A549 treated with RU486 at 1 μM for 4 hours (cell line): ENCODE data around the gene SPTB. TPM values are rescaled to one million over a fixed set of nuclear protein-coding genes. Genes with fewer than 3 reads are reported as not detected.

Experiments used
- total RNA-seq: library from RNA; stranded (reverse); fragments of 200-300 nt; extraction: Qiagen RNA extraction; gene quantifications from 5 replicates; pipeline ENCODE4 v1.2.3, GENCODE V29; 2022; ENCODE audit warnings: low read depth

Gene SPTB
- total RNA-seq, result 0.65 to 1.1 TPM (median 0.96 TPM) in 5 replicates

DNA sequence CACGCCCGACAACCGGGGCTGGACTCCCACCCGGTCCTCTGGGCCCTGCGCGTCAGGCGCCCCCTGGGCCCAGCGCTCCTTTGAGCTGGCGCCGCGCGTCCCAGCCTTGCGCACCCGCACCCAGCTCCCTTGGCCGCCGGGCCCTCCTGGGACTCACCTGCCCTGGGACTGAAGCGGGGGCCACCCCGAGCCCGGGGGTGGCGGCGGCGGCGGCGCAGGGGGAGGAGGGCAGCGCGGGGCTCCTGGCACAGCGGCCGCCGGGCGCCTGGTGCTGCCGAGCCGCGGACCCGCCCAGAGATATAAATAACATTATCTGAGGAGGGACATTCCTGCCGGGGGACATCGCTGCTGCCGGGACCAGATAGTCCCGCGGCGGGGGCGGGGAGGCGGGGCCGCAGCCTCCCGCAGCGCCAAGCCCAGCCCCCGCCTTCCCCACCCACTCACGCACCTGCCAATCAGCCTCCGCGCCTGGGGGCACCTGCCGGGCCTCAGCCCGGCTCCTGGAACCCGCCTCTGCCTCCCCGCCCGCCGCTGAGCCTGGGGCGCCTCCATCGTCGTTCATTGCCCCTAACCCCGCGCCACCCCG is at the start of gene SPTB:
Gene SPTB, minus strand, starts transcription at position 273 of the 586 bp plus-strand sequence. CDS start 56,813 bp downstream, outside the sequence.

DNA sequence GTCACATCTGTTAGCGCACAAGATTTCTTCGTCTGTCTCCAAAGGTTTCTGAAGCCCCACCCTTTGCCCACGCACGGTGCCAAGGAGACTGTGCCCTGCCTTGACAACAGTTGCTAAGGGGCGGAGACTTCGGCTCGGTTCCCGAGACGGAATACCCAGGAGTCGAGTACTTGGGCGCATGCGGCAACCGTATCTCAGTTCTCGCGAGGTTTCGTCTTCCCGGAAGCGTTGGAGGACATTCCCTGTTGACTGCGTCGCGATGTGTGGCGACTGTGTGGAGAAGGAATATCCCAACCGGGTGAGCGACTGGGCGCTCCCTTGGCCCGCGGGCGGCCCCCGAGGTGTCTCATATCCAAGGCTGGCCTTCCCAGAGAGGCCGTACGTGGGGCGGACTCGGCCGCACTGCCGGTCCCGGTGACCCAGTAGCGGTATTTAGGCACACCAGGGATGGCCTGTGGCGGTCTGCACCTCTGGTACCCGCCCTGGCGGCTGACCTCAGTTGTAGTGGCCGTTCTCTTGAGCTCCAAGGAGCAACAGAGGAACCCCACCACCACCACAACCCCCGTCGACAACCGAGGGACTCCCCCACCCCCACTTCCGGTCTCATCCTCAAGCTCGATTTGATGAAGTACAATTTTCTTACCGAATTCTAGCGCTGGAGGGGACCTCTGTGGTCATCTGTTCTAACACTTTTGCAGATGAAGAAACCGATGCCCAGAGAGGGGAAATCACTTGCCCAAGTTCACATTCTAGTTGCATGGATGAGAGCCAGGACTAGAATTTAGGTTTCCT is 34.7 kb upstream of the SPTB start, which contains the start of gene CHURC1:
Gene CHURC1, plus strand, starts transcription at position 219 of the 792 bp plus-strand sequence. Its CDS starts 41 bp downstream, at position 260.

DNA sequence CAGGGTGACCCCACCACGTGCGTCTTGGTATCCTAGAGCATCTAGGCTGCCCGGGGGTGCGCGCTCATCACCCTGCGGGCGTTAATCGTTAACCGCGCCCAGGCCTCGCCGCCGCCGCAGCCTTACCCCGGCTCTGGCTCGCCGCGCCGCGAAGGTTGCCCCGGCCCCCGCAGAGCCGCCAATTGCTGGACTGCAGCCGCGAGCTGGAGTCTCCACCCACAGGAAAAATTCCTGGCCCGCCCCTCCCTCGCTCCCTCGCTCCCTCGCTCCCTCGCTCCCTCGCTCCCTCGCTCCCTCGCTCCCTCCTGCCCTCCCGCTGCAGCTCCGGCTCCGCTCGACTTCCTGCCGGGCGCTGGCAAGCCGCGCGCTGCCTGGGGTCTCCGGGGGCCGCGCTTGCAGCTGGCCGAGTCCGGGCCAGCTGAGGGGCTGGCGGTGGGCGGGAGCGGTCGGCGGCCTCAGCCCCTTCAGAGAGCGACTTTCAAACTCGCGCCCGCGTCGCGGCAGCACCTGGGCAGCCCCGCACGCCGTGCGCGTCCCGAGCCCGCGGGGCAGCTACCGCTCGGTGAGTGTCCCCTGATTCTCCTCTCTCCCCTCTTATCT is 175.5 kb downstream of the SPTB start, which contains the start of gene PLEKHG3:
Gene PLEKHG3, plus strand, starts transcription at position 282 of the 600 bp plus-strand sequence. CDS start 23,208 bp downstream, outside the sequence.

Other genes with a start within 250 kb of the SPTB start
- 32.0 to 46.9 TPM (median 42.2 TPM) in 5 replicates for gene PLEKHG3, start 175.5 kb downstream of the SPTB start, total RNA-seq
- gene CHURC1, start 34.5 kb upstream of the SPTB start, total RNA-seq, result 75.8 to 141 TPM (median 89.0 TPM) in 5 replicates
- gene GPX2, start 62.8 kb upstream of the SPTB start, total RNA-seq, result 175 to 318 TPM (median 203 TPM) in 5 replicates
- gene RAB15, start 92.4 kb upstream of the SPTB start, total RNA-seq, result 16.6 to 18.7 TPM (median 17.7 TPM) in 5 replicates
- 22.0 to 28.0 TPM (median 22.4 TPM) in 5 replicates for gene FNTB, start 107.0 kb upstream of the SPTB start, total RNA-seq
- gene MAX, start 222.6 kb upstream of the SPTB start, total RNA-seq, result 54.8 to 71.6 TPM (median 62.3 TPM) in 5 replicates